ENCODE measurements around the gene CDS2. TPM values are rescaled to one million over a fixed set of nuclear protein-coding genes. Genes with fewer than 3 reads are reported as not detected.

The CDS2 gene
- total and polyA plus RNA-seq, 2 of the 13 experiments (the other 11 are each of a cell fraction or from before 2014, with no cell fraction given): 81.3 to 153 TPM

- TF ChIP-seq ZNF646 (CRISPR knock-in tag; IDR thresholded peaks at IDR 0.05) (no peak), ESRRA (CRISPR knock-in tag; IDR thresholded peaks at IDR 0.05; ENCODE audit: low read depth) (peak; percentile 84; the same call in 1 of the 2 replicates), STAG1 (CRISPR knock-in tag; IDR thresholded peaks at IDR 0.05) (peak; percentile 33; the same call in 1 of the 2 replicates), ZNF670 (CRISPR knock-in tag; IDR thresholded peaks at IDR 0.05; ENCODE audit: borderline replicate concordance) (no peak), ZFP1 (CRISPR knock-in tag; IDR thresholded peaks at IDR 0.05) (peak; percentile 53; the same call in 1 of the 2 replicates), ZBED4 (CRISPR knock-in tag; IDR thresholded peaks at IDR 0.05; ENCODE audit: borderline replicate concordance) (no peak; the same call in 1 of the 2 replicates), KLF9 (CRISPR knock-in tag; IDR thresholded peaks at IDR 0.05; ENCODE audit: low read depth) (peak; percentile 86), KDM5A (IDR thresholded peaks at IDR 0.05; ENCODE audit: borderline replicate concordance, low read length) (peak; percentile 94), ZNF136 (CRISPR knock-in tag; IDR thresholded peaks at IDR 0.05; ENCODE audit: low read depth) (peak; percentile 97; the same call in 1 of the 2 replicates), ZBTB10 (CRISPR knock-in tag; IDR thresholded peaks at IDR 0.05; ENCODE audit: borderline replicate concordance) (no peak), TCF7 (IDR thresholded peaks at IDR 0.05; ENCODE audit: low read depth) (no peak), NR1H2 (CRISPR knock-in tag; IDR thresholded peaks at IDR 0.05; ENCODE audit: borderline replicate concordance, low read depth) (no peak), ZNF724P (CRISPR knock-in tag; IDR thresholded peaks at IDR 0.05; ENCODE audit: borderline replicate concordance) (no peak), PRDM4 (CRISPR knock-in tag; IDR thresholded peaks at IDR 0.05; ENCODE audit: borderline replicate concordance) (no peak; the same call in 1 of the 2 replicates), ZNF629 (CRISPR knock-in tag; conservative IDR thresholded peaks at IDR 0.05) (peak; percentile 72)
Measured at GRCh38 chr20:5119143-5119434, 7.7 kb upstream of the CDS2 start (continued).

All from HepG2 (cell line).